ENCODE results near the gene TRAPPC8.

The TRAPPC8 gene

DNA sequence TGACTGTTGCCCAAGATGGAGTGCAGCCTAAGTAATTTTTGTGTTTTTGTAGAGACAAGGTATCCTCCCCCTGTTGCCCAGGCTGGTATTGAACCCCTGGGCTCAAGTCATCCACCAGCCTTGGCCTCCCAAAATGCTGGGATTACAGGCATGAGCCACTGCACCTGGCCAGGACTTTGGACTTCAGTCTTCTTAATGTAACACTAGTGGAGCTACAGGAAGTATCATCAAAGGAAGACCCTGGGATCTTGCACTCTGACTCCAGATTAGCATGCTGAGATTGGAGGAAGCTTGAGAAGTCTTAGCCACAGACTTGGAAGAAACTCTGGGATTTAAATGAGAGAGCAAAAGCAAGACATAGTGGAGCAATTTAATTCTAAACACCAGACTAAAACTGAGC, 37.9 kb upstream of the TRAPPC8 start:
- TF ChIP-seq TAF1 (IDR thresholded peaks at IDR 0.05; ENCODE audit: borderline replicate concordance, insufficient read depth, low read length) (no peak), FOXP2 (optimal IDR thresholded peaks at IDR 0.05; ENCODE audit: borderline replicate concordance, extremely low read depth, extremely low read length, insufficient read depth) (no peak), POLR2AphosphoS5 (IDR thresholded peaks at IDR 0.05; ENCODE audit: low read depth, low read length) (no peak), SIN3A (IDR thresholded peaks at IDR 0.05; ENCODE audit: borderline replicate concordance, insufficient read depth, low read length) (no peak)
- TF ChIP-seq, protein P1, sequence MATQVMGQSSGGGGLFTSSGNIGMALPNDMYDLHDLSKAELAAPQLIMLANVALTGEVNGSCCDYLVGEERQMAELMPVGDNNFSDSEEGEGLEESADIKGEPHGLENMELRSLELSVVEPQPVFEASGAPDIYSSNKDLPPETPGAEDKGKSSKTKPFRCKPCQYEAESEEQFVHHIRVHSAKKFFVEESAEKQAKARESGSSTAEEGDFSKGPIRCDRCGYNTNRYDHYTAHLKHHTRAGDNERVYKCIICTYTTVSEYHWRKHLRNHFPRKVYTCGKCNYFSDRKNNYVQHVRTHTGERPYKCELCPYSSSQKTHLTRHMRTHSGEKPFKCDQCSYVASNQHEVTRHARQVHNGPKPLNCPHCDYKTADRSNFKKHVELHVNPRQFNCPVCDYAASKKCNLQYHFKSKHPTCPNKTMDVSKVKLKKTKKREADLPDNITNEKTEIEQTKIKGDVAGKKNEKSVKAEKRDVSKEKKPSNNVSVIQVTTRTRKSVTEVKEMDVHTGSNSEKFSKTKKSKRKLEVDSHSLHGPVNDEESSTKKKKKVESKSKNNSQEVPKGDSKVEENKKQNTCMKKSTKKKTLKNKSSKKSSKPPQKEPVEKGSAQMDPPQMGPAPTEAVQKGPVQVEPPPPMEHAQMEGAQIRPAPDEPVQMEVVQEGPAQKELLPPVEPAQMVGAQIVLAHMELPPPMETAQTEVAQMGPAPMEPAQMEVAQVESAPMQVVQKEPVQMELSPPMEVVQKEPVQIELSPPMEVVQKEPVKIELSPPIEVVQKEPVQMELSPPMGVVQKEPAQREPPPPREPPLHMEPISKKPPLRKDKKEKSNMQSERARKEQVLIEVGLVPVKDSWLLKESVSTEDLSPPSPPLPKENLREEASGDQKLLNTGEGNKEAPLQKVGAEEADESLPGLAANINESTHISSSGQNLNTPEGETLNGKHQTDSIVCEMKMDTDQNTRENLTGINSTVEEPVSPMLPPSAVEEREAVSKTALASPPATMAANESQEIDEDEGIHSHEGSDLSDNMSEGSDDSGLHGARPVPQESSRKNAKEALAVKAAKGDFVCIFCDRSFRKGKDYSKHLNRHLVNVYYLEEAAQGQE (IDR thresholded peaks at IDR 0.05; ENCODE audit: insufficient read depth in 1 of 2, low read depth in 2 of 2, low read length in 2 of 2): no peak

DNA sequence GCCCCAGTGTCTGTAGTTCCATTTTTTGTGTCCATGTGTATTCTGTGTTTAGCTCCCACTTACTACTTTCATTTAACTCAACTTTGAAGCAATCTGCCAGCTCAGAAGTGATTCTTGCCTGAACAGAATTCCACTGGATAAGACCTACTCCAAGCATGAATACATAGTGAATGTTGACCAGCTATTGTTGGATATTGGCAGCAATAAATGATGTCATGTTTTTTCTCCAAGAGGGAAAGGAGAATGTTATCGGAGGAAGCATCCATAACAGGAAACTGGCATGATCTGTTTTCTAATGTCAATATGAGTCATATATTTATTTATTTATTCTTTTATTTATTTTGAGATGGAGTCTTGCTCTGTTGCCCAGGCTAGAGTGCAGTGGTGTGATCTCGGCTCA, 36.8 kb upstream of the TRAPPC8 start:
- TF ChIP-seq, protein P1 (IDR thresholded peaks at IDR 0.05; ENCODE audit: insufficient read depth in 1 of 2, low read depth in 2 of 2, low read length in 2 of 2): no peak
- no peak for TF ChIP-seq POLR2AphosphoS5 (IDR thresholded peaks at IDR 0.05; ENCODE audit: low read depth, low read length)
- no peak for TF ChIP-seq FOXP2 (optimal IDR thresholded peaks at IDR 0.05; ENCODE audit: borderline replicate concordance, extremely low read depth, extremely low read length, insufficient read depth)
- no peak for TF ChIP-seq TAF1 (IDR thresholded peaks at IDR 0.05; ENCODE audit: borderline replicate concordance, insufficient read depth, low read length)
- TF ChIP-seq SIN3A (IDR thresholded peaks at IDR 0.05; ENCODE audit: borderline replicate concordance, insufficient read depth, low read length): no peak

DNA sequence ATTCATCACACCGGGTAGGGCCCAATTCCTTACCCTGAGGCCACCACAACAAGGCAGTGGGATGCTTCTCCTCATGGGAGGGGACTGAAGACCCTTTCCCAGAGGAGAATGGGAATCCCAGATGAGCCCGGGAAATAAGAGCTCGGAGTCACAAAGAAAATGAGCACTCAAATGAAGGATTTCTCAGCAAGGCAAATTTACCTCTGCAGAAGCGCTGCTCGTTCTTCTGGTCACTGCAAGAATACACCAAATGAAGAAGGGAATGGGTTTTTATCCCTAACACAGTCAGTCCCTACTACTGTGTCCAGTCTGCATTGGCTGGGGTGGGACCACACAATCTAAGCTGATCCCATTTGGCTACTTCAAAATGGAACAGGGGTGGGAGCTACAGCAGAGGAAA, 35.7 kb upstream of the TRAPPC8 start:
- TF ChIP-seq, protein P1 (IDR thresholded peaks at IDR 0.05; ENCODE audit: insufficient read depth in 1 of 2, low read depth in 2 of 2, low read length in 2 of 2): no peak

DNA sequence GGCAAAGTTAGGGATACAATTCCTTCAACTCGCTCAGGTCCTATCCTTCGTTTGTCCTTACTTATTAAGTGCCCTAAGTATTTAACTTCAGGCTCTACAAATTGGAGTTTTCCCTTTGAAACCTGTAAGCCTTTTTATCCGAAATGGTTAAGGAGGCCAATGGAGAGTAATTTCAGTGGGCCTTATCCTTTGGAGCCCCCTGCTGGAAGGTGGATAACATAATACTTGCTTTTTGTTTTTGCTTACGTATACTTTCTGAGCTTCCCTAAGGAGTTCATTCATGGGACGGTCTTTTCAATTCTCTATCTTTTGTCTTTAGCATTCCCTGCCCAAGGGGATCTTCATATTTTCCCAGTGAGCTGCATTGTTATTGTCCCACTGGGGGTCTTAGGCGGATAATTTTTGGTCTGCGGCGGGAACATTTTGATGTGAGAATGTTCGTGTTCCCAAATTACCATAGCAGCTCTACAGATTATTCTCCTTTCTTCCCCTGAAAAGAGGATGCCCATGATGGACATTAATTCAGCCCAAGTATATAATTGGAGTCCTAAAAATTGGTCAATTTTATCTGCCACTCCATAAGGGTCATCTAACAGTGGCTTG, 34.4 kb upstream of the TRAPPC8 start:
- TF ChIP-seq, protein P1 (IDR thresholded peaks at IDR 0.05; ENCODE audit: insufficient read depth in 1 of 2, low read depth in 2 of 2, low read length in 2 of 2): no peak
- TF ChIP-seq FOXP2 (optimal IDR thresholded peaks at IDR 0.05; ENCODE audit: borderline replicate concordance, extremely low read depth, extremely low read length, insufficient read depth) (no peak), TAF1 (IDR thresholded peaks at IDR 0.05; ENCODE audit: borderline replicate concordance, insufficient read depth, low read length) (no peak), POLR2AphosphoS5 (IDR thresholded peaks at IDR 0.05; ENCODE audit: low read depth, low read length) (no peak), SIN3A (IDR thresholded peaks at IDR 0.05; ENCODE audit: borderline replicate concordance, insufficient read depth, low read length) (no peak)

DNA sequence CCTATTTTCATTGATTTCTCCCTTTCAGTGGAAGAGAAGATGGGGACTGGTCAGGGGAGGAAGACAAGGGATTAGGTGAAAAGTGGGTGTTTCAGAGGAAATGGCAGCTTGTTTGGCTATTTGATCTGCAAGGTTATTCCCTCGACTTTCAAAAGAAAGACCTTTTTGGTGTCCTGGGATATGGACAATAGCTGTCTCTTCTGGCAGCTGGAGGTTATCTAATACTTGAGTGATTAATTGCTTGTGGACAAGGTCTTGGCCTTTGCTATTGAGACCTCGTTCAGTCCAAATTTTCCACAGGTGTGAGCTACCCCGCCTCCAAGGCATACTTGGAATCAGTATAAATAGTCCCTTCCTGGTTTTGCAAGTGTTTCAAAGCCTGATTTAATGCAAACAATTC, 33.3 kb upstream of the TRAPPC8 start:
- TF ChIP-seq FOXP2 (optimal IDR thresholded peaks at IDR 0.05; ENCODE audit: borderline replicate concordance, extremely low read depth, extremely low read length, insufficient read depth): no peak
- TF ChIP-seq, protein P1 (IDR thresholded peaks at IDR 0.05; ENCODE audit: insufficient read depth in 1 of 2, low read depth in 2 of 2, low read length in 2 of 2): no peak
- TF ChIP-seq POLR2AphosphoS5 (IDR thresholded peaks at IDR 0.05; ENCODE audit: low read depth, low read length): no peak
- no peak for TF ChIP-seq SIN3A (IDR thresholded peaks at IDR 0.05; ENCODE audit: borderline replicate concordance, insufficient read depth, low read length)
- TF ChIP-seq TAF1 (IDR thresholded peaks at IDR 0.05; ENCODE audit: borderline replicate concordance, insufficient read depth, low read length): no peak
